GM12891 (cell line): ENCODE measurements around the gene CSNK1G3.

Experiments used
- DNase-seq: peaks from one replicate; pipeline ENCODE4 v3.0.0; 2011; ENCODE audit warnings: low spot score; ENCODE audit not compliant: insufficient read length
- FAIRE-seq: peaks from 2 replicates; lab custom pipeline; 2011; peaks lifted over from hg19 to GRCh38; lab: Jason Lieb, UNC
- PAX5 ChIP-seq: IDR thresholded peaks from 2 replicates; pipeline ENCODE4 v1.6.1; 2011; ENCODE audit warnings: low read length, moderate library complexity, mild to moderate bottlenecking; ENCODE audit not compliant: insufficient read depth, severe bottlenecking
- POLR2A ChIP-seq: IDR thresholded peaks from 2 replicates; pipeline ENCODE4 v1.6.1; 2011; ENCODE audit warnings: low read depth, low read length, control low read depth
- POLR2AphosphoS5 ChIP-seq: IDR thresholded peaks from 2 replicates; pipeline ENCODE4 v1.6.1; 2011; ENCODE audit warnings: low read depth, low read length, control low read depth
- POU2F2 ChIP-seq: IDR thresholded peaks from 2 replicates; pipeline ENCODE4 v1.6.1; 2011; ENCODE audit warnings: low read depth, mild to moderate bottlenecking, control low read depth, low read length, moderate library complexity
- SPI1 ChIP-seq: IDR thresholded peaks from 2 replicates; pipeline ENCODE4 v1.6.1; 2011; ENCODE audit warnings: low read depth, low read length, control low read depth
- TAF1 ChIP-seq: IDR thresholded peaks from 2 replicates; pipeline ENCODE4 v1.6.1; 2011; ENCODE audit warnings: low read depth, low read length, control low read depth

The CSNK1G3 gene

GRCh38 chr5:123530728-123531127, 18.8 kb downstream of the CSNK1G3 start:
- no peak for FAIRE-seq
- TF ChIP-seq POLR2AphosphoS5 (no peak), TAF1 (no peak), POLR2A (no peak), SPI1 (no peak), PAX5 (no peak), POU2F2 (no peak)

GRCh38 chr5:123535648-123536047, 23.7 kb downstream of the CSNK1G3 start:
- TF ChIP-seq POLR2AphosphoS5 = no peak
- TF ChIP-seq POLR2A = no peak
- TF ChIP-seq TAF1 = no peak
- no peak for TF ChIP-seq POU2F2
- TF ChIP-seq PAX5 = no peak
- TF ChIP-seq SPI1 = no peak
- DNase-seq (no peak), FAIRE-seq (no peak)

More at GRCh38 chr5:123530728-123531127, 18.8 kb downstream of the CSNK1G3 start:
- no peak for DNase-seq

- DNase-seq = no peak
- no peak for TF ChIP-seq SPI1
- TF ChIP-seq POU2F2 = no peak
- TF ChIP-seq TAF1 = no peak
- TF ChIP-seq POLR2A = no peak
- no peak for FAIRE-seq
These were observed 25.3 kb downstream of the CSNK1G3 start for GRCh38 chr5:123537256-123537655.

- no peak for DNase-seq
- no peak for TF ChIP-seq TAF1
- no peak for TF ChIP-seq SPI1
- no peak for TF ChIP-seq POLR2AphosphoS5
- TF ChIP-seq POLR2A = no peak
- TF ChIP-seq PAX5 = no peak
- TF ChIP-seq POU2F2 = no peak
- no peak for FAIRE-seq
These were observed 25.9 kb downstream of the CSNK1G3 start for GRCh38 chr5:123537845-123538244.

- DNase-seq (no peak), FAIRE-seq (no peak)
- TF ChIP-seq SPI1 (no peak), POLR2A (no peak), POLR2AphosphoS5 (no peak), POU2F2 (no peak), TAF1 (no peak), PAX5 (no peak)
These were observed 26.9 kb downstream of the CSNK1G3 start for GRCh38 chr5:123538670-123539459.

- FAIRE-seq (no peak), DNase-seq (no peak)
- no peak for TF ChIP-seq TAF1
- no peak for TF ChIP-seq POU2F2
These were observed 28.6 kb downstream of the CSNK1G3 start for GRCh38 chr5:123540534-123540933.

GRCh38 chr5:123543438-123543837, 31.5 kb downstream of the CSNK1G3 start:
- TF ChIP-seq POLR2AphosphoS5 = no peak
- no peak for TF ChIP-seq POU2F2
- TF ChIP-seq PAX5 = no peak
- no peak for TF ChIP-seq POLR2A
- TF ChIP-seq SPI1 = no peak
- no peak for TF ChIP-seq TAF1
- no peak for FAIRE-seq
- DNase-seq = no peak

GRCh38 chr5:123545506-123545905, 33.5 kb downstream of the CSNK1G3 start:
- DNase-seq (no peak), FAIRE-seq (peak; percentile 74)

GRCh38 chr5:123546657-123547056, 34.7 kb downstream of the CSNK1G3 start:
- TF ChIP-seq SPI1 (no peak), POU2F2 (no peak), TAF1 (no peak), PAX5 (no peak), POLR2AphosphoS5 (no peak)
- FAIRE-seq (no peak), DNase-seq (no peak)

More at GRCh38 chr5:123545506-123545905, 33.5 kb downstream of the CSNK1G3 start:
- TF ChIP-seq SPI1 = no peak
- TF ChIP-seq TAF1 = no peak
- no peak for TF ChIP-seq POU2F2
- no peak for TF ChIP-seq PAX5
- TF ChIP-seq POLR2A = no peak
- no peak for TF ChIP-seq POLR2AphosphoS5

GRCh38 chr5:123549256-123549904, 37.4 kb downstream of the CSNK1G3 start:
- DNase-seq (no peak), FAIRE-seq (peak; percentile 87)
- TF ChIP-seq SPI1 (peak; percentile 66), PAX5 (no peak)
